ENCODE results near the gene IGLL5. TPM values are rescaled to one million over a fixed set of nuclear protein-coding genes. Genes with fewer than 3 reads are reported as not detected.

IGLL5 gene
- total RNA-seq, 1 donor from 2014 or later: 0.47 TPM

GRCh38 chr22:22916215-22916951, 28.8 kb downstream of the IGLL5 start:
- no peaks in the 10 kb centered on the region for H3K9me3 ChIP-seq (replicated peaks)
- DNase-seq: no peak
- H3K4me1 ChIP-seq: no peaks in the 10 kb centered on the region
- H3K27me3 ChIP-seq (ENCODE audit: low read depth): peaks cover 46% of the 10 kb centered on the region
- H3K4me3 ChIP-seq: no peak overlapping the region
- no peak overlapping the region for H3K27ac ChIP-seq (replicated peaks)
- no peak for TF ChIP-seq CTCF (IDR thresholded peaks at IDR 0.05; ENCODE audit: borderline replicate concordance)
- no peaks in the 10 kb centered on the region for H3K36me3 ChIP-seq
- intact Hi-C loops (cut with micrococcal nuclease): no loop called here

GRCh38 chr22:22916952-22917290, 29.3 kb downstream of the IGLL5 start:
- H3K36me3 ChIP-seq: no peaks in the 10 kb centered on the region
- H3K4me1 ChIP-seq: no peaks in the 10 kb centered on the region
- no peak overlapping the region for H3K27ac ChIP-seq (replicated peaks)
- peaks cover 46% of the 10 kb centered on the region for H3K27me3 ChIP-seq (ENCODE audit: low read depth)
- H3K9me3 ChIP-seq (replicated peaks): no peaks in the 10 kb centered on the region
- intact Hi-C loops (cut with micrococcal nuclease): no loop called here
- no peak for DNase-seq
- no peak for TF ChIP-seq CTCF (IDR thresholded peaks at IDR 0.05; ENCODE audit: borderline replicate concordance)
- no peak overlapping the region for H3K4me3 ChIP-seq

- intact Hi-C loops (cut with micrococcal nuclease): no loop called here
- Histone ChIP-seq H3K36me3 (no peaks in the 10 kb centered on the region), H3K27me3 (ENCODE audit: low read depth) (peaks cover 46% of the 10 kb centered on the region), H3K4me1 (no peaks in the 10 kb centered on the region), H3K27ac (replicated peaks) (no peak overlapping the region), H3K9me3 (replicated peaks) (no peaks in the 10 kb centered on the region), H3K4me3 (no peak overlapping the region)
- no peak for TF ChIP-seq CTCF (IDR thresholded peaks at IDR 0.05; ENCODE audit: borderline replicate concordance)
- DNase-seq: no peak
Measured at GRCh38 chr22:22917377-22917776, 29.8 kb downstream of the IGLL5 start.

GRCh38 chr22:22918297-22918965, 30.8 kb downstream of the IGLL5 start:
- DNase-seq: no peak
- intact Hi-C loops (cut with micrococcal nuclease): no loop called here
- TF ChIP-seq CTCF (IDR thresholded peaks at IDR 0.05; ENCODE audit: borderline replicate concordance): no peak

GRCh38 chr22:22919041-22919440, 31.4 kb downstream of the IGLL5 start:
- no peaks in the 10 kb centered on the region for H3K4me1 ChIP-seq
- intact Hi-C loops (cut with micrococcal nuclease): no loop called here
- no peak for TF ChIP-seq CTCF (IDR thresholded peaks at IDR 0.05; ENCODE audit: borderline replicate concordance)

More at GRCh38 chr22:22918297-22918965, 30.8 kb downstream of the IGLL5 start:
- H3K27me3 ChIP-seq (ENCODE audit: low read depth): peaks cover 45% of the 10 kb centered on the region
- H3K27ac ChIP-seq (replicated peaks): no peak overlapping the region
- H3K4me1 ChIP-seq: no peaks in the 10 kb centered on the region
- H3K36me3 ChIP-seq: no peaks in the 10 kb centered on the region
- no peaks in the 10 kb centered on the region for H3K9me3 ChIP-seq (replicated peaks)
- no peak overlapping the region for H3K4me3 ChIP-seq

More at GRCh38 chr22:22919041-22919440, 31.4 kb downstream of the IGLL5 start:
- H3K36me3 ChIP-seq: no peaks in the 10 kb centered on the region
- H3K27ac ChIP-seq (replicated peaks): no peak overlapping the region
- no peak overlapping the region for H3K4me3 ChIP-seq
- DNase-seq: no peak
- H3K27me3 ChIP-seq (ENCODE audit: low read depth): peaks cover 38% of the 10 kb centered on the region
- H3K9me3 ChIP-seq (replicated peaks): no peaks in the 10 kb centered on the region
